ENCODE results near the gene MEGF11.

MEGF11 gene

GRCh38 chr15:66237513-66238235 is 15.9 kb downstream of the MEGF11 start:
- no peak for DNase-seq

GRCh38 chr15:66236806-66237375 is 16.7 kb downstream of the MEGF11 start:
- no peak for DNase-seq

GRCh38 chr15:66235866-66236265 is 17.7 kb downstream of the MEGF11 start:
- no peak for DNase-seq

GRCh38 chr15:66234798-66235197 is 18.8 kb downstream of the MEGF11 start:
- DNase-seq: no peak

GRCh38 chr15:66233487-66234415 is 19.8 kb downstream of the MEGF11 start:
- no peak for DNase-seq

GRCh38 chr15:66232267-66232625 is 21.3 kb downstream of the MEGF11 start:
- DNase-seq: no peak

- DNase-seq: no peak
Observed at GRCh38 chr15:66231394-66232266, 21.9 kb downstream of the MEGF11 start.

GRCh38 chr15:66229790-66230465 is 23.6 kb downstream of the MEGF11 start:
- DNase-seq: no peak

- DNase-seq: no peak
Observed at GRCh38 chr15:66228807-66229735, 24.5 kb downstream of the MEGF11 start.

- DNase-seq: no peak
Observed at GRCh38 chr15:66226736-66227135, 26.8 kb downstream of the MEGF11 start.

GRCh38 chr15:66225656-66226274 is 27.8 kb downstream of the MEGF11 start:
- no peak for DNase-seq

GRCh38 chr15:66224946-66225345 is 28.6 kb downstream of the MEGF11 start:
- DNase-seq: no peak

GRCh38 chr15:66222273-66223198 is 31.0 kb downstream of the MEGF11 start:
- no peak for DNase-seq

- no peak for DNase-seq
Observed at GRCh38 chr15:66221126-66221525, 32.4 kb downstream of the MEGF11 start.

GRCh38 chr15:66220601-66221000 is 32.9 kb downstream of the MEGF11 start:
- no peak for DNase-seq

- DNase-seq: no peak
Observed at GRCh38 chr15:66219339-66219738, 34.2 kb downstream of the MEGF11 start.

- no peak for DNase-seq
Observed at GRCh38 chr15:66216806-66217205, 36.7 kb downstream of the MEGF11 start.

GRCh38 chr15:66215811-66216210 is 37.7 kb downstream of the MEGF11 start:
- no peak for DNase-seq

GRCh38 chr15:66214246-66214645 is 39.3 kb downstream of the MEGF11 start:
- no peak for DNase-seq

GRCh38 chr15:66212563-66212921 is 41.0 kb downstream of the MEGF11 start:
- no peak for DNase-seq
